ENCODE measurements around the gene DDC.

DDC gene

GRCh38 chr7:50409856-50410745 lies 155.1 kb downstream of the DDC start:
- no peak for DNase-seq

All from NCI-H1694 (cell line).